ENCODE measurements around the gene INPP4B. TPM values are rescaled to one million over a fixed set of nuclear protein-coding genes. Genes with fewer than 3 reads are reported as not detected.

The INPP4B gene
- total and polyA plus RNA-seq, 9 donors: 1.7 to 14.7 (median 10.7) TPM

DNA sequence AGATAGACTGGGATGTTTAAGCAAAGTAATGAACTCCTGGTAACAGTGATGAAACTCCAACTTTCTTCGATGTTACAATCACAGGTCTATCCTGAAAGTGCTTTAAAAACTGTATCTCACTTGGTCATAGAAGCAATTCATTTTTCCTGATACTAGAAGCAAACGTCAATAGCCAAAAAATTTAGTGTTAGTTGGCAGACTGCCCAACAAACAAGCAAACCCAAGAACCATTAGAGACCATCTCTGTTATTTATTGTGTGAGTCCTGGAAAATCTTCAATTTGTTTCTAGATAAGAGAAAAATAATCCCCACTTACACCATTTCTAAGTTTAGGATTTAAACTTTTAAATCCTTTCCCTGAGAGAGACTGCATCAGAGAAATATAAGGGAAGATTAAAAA, 553.9 kb downstream of the INPP4B start:
- Histone ChIP-seq H3K27ac (no peak overlapping the region), H3K4me1 (ENCODE audit: insufficient read depth) (no peaks in the 10 kb centered on the region), H3K4me3 (no peak overlapping the region), H3K27me3 (no peaks in the 10 kb centered on the region), H3K9me3 (no peaks in the 10 kb centered on the region), H3K36me3 (no peaks in the 10 kb centered on the region)
- TF ChIP-seq, protein P1, sequence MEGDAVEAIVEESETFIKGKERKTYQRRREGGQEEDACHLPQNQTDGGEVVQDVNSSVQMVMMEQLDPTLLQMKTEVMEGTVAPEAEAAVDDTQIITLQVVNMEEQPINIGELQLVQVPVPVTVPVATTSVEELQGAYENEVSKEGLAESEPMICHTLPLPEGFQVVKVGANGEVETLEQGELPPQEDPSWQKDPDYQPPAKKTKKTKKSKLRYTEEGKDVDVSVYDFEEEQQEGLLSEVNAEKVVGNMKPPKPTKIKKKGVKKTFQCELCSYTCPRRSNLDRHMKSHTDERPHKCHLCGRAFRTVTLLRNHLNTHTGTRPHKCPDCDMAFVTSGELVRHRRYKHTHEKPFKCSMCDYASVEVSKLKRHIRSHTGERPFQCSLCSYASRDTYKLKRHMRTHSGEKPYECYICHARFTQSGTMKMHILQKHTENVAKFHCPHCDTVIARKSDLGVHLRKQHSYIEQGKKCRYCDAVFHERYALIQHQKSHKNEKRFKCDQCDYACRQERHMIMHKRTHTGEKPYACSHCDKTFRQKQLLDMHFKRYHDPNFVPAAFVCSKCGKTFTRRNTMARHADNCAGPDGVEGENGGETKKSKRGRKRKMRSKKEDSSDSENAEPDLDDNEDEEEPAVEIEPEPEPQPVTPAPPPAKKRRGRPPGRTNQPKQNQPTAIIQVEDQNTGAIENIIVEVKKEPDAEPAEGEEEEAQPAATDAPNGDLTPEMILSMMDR (IDR thresholded peaks at IDR 0.05): no peak
- TF ChIP-seq POLR2A (IDR thresholded peaks at IDR 0.05) (no peak), EP300 (IDR thresholded peaks at IDR 0.05) (no peak)
- intact Hi-C loops (cut with DNase I): no loop called here
- DNase-seq: no peak
- WGBS, 3 donors: 9 to 15% (median 11%) methylated on average over 2 of the region's 2 CpGs

DNA sequence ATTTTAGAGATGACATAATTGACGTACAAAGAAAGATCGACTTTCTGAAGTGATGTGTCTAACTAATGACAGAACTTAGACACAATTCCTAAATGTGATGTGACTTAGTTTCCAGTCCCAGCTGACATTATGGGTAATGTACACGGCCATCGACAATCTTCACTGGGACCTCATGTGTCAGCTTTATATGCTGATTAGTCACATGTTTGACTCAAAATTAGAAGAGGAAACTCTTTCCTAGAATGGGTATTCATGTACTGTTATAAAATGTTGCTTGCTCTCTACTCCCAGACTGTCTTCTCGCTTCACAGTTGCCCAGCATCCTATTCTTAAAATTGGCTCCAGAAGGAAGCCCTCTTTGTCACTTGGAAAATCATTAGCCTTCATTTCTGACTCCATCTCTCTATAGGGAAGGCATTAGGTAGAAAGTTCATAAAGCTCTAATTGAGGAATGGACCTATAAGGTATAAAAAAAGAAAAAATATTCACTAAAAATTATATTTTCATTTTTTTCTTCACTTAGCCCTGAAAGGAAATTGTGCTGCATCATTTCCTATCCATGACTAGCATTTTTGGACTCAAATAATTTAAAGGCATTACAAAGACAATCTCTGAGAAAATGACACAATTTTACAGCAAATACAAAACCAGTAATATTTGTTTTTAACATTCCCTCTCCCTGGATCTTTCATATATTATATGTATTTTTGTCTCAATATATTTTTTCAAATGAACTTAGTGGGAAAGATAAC, 554.6 kb downstream of the INPP4B start:
- intact Hi-C loops (cut with DNase I): no loop called here
- TF ChIP-seq, protein P1 (IDR thresholded peaks at IDR 0.05): no peak
- TF ChIP-seq EP300 (IDR thresholded peaks at IDR 0.05) (no peak), POLR2A (IDR thresholded peaks at IDR 0.05) (no peak)
- WGBS, 3 donors: 77 to 87% (median 80%) methylated on average over 5 of the region's 5 CpGs

DNA sequence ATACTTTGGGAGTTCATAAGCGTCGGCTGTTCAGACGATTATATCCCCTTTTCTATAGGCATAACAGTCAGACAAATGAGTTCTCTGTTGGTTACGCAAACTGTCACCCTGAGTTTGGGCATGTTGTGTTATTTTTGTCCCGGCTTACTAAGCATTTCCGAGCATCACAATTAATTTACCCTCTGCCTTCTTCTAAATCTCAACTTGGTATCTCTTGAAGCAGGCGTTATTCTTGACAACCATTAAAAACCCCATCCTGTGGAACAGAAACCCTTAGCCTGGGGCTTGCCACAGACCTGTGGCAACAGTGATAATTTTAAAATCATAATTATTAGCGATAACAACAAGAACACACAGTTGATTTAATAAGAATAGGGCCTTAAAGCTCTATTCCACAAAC, 558.7 kb downstream of the INPP4B start:
- H3K4me3 ChIP-seq: no peak overlapping the region
- intact Hi-C loops (cut with DNase I): no loop called here
- no peaks in the 10 kb centered on the region for H3K4me1 ChIP-seq (ENCODE audit: insufficient read depth)
- H3K27me3 ChIP-seq: no peaks in the 10 kb centered on the region
- TF ChIP-seq EP300 (IDR thresholded peaks at IDR 0.05) (no peak), POLR2A (IDR thresholded peaks at IDR 0.05) (no peak)
- TF ChIP-seq, protein P1 (IDR thresholded peaks at IDR 0.05): no peak
- H3K27ac ChIP-seq: no peak overlapping the region
- H3K36me3 ChIP-seq: no peaks in the 10 kb centered on the region
- H3K9me3 ChIP-seq: no peaks in the 10 kb centered on the region
- WGBS, 3 donors: 95 to 97% (median 96%) methylated on average over 8 of the region's 8 CpGs
- no peak for DNase-seq

More for the DNA sequence above, 554.6 kb downstream of the INPP4B start:
- no peak for DNase-seq
- no peak overlapping the region for H3K4me3 ChIP-seq
- no peaks in the 10 kb centered on the region for H3K9me3 ChIP-seq
- H3K27ac ChIP-seq: no peak overlapping the region
- no peaks in the 10 kb centered on the region for H3K4me1 ChIP-seq (ENCODE audit: insufficient read depth)
- no peaks in the 10 kb centered on the region for H3K27me3 ChIP-seq
- no peaks in the 10 kb centered on the region for H3K36me3 ChIP-seq

DNA sequence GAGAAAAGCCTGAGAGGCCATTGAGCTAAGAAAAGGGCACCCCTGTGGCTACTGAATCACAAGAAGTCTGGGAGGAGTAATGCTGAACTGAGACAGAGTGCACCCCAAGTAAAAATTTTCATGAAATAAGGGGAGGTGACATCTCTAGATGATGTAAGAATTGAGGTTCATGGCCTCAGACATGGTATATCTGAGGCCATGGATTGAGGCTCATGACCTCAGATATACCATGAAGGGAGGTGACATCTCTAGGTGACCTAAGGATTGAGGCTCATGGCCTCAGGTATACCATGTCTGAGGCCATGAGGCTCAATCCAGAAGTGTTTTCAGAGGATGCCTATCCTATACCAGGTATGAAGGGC, 560.9 kb downstream of the INPP4B start:
- TF ChIP-seq EP300 (IDR thresholded peaks at IDR 0.05): no peak
- no peak for TF ChIP-seq POLR2A (IDR thresholded peaks at IDR 0.05)
- TF ChIP-seq, protein P1 (IDR thresholded peaks at IDR 0.05): no peak
- no peaks in the 10 kb centered on the region for H3K27me3 ChIP-seq
- no peaks in the 10 kb centered on the region for H3K9me3 ChIP-seq
- no peak for DNase-seq
- H3K4me1 ChIP-seq (ENCODE audit: insufficient read depth): no peaks in the 10 kb centered on the region
- H3K36me3 ChIP-seq: no peaks in the 10 kb centered on the region
- intact Hi-C loops (cut with DNase I): no loop called here
- H3K27ac ChIP-seq: no peak overlapping the region
- H3K4me3 ChIP-seq: no peak overlapping the region

Data from ovary (tissue), 9 donors.